Left colon (tissue), 2 donors: ENCODE results near the gene LRRC56. TPM values are rescaled to one million over a fixed set of nuclear protein-coding genes. Genes with fewer than 3 reads are reported as not detected.
A peak's percentile ranks its signal among the peaks of the same experiment; 100 is the strongest.

Experiments
- ATAC-seq: fragments of 200-7000 bp; cut with Tn5 transposase; one replicate; pipeline ENCODE4 v1.9.1; 2020; ENCODE audit warnings: mild to moderate bottlenecking, moderate library complexity
- DNase-seq, 2 donors: peaks; one replicate each; pipeline ENCODE4 v3.0.0-alpha.2; 2020
- intact Hi-C, 2 donors: fragments of 100-400 bp; cut with DNase I in 1 of 2; cut with micrococcal nuclease in 1 of 2; formaldehyde crosslinking; loops; one replicate each; pipeline versions ENCODE4 v1.11.2 to v1.14.0; 2022; cut with DNase I, micrococcal nuclease
- total RNA-seq, 2 donors: library from RNA; stranded (reverse); fragmentation: NEBNext Ultra II Directional; extraction: Animal tissue kit (Norgen Biotek cat#: 25700); gene quantifications; one replicate each; pipeline ENCODE4 v1.2.1, GENCODE V29; 2021
- donor health status: DM: no; HTN: no; CAD: no.
- donor health status: DM: yes; HTN: yes; CAD: no.

Gene LRRC56
- total RNA-seq, 2 donors from 2014 or later: 3.7 to 4.7 TPM

DNA sequence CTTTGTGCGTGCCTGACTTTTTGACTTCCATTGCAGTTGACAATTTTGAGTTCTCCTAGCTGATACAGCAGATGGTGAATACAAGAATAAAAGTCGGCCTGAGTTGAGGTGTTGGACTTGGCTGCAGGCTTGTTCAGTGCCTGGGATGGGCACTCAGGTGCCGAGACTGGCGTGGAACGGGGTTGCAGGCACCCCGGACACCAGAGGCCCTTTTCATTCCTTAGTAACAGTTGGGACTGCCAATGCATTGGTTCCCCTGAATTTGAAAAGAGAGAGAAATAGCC is 40.2 kb downstream of the LRRC56 start:
- DNase-seq (no peak), ATAC-seq (no peak)
- intact Hi-C loops: no loop called here

DNA sequence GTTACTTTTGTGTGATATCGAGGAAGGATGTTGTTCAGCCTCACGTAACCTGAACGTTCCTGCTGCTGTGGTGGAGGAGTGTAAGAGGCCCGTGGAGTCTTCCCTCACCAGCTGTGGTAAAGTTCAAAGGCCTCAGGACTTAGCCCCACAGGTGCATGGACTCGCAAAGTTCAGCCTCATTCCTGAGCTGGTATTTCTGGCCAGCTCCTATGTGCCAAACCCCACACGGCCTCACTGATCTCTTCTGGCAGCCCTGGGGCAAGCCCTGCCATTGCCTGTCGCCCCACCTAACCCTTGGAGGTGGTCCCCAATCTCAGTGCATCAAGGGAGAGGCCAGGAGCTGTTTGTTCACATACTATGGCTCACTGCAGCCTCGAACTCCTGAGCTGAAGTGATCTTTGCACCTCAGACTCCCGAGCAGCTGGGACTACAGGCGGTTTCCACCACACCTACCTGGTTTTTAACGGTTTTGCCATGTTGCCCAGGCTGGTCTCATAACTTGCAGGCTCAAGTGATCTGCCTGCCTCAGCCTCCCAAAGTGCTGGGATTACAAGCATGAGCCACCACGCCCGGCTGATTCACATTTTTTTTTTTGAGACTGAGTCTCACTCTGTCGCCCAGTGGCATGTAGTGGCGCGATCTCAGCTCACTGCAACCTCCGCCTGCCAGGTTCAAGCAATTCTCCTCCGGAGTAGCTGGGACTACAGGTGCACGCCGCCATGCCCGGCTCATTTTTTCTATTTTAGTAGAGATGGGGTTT is 41.1 kb downstream of the LRRC56 start:
- intact Hi-C loops: no loop called here
- DNase-seq (no peak), ATAC-seq (no peak)

DNA sequence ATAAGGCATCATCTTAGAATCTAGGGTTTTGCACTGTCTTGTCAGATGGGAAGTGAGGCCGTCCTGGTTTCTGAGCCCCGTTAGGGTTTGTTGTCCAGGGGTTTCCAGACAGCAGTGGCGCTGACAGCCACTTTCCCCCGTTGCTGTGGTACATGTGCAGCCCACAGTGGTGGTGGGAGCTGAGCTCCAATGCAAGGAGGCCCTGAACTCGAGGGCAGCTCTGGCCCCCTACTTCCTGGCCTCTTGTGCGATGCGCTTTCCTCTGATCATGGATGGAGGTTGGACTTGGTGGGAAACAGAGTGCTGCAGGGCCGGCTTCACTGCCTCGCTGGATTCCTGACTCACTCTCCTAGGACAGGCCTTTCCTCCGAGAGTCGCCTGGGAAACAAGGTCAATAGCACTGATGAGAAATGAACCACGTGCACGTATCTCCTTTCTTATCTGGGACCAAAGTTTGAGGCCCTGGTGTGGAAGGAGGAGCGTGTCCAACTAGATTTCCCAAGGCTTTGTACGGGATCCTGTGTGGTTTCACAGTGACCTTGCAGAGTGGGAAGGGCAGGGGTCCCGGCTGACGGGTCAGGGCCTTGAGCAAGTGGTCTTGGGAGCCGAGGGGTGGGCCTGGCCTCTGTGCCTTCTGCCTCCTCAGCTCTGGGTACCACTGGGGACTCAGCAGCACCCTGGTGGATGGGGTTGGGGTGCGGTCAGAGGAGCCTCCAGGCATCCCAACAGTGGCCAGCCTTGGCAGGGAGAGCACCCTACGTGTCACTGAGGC is 42.7 kb downstream of the LRRC56 start:
- intact Hi-C loops: no loop called here
- no peak for ATAC-seq
- no peak for DNase-seq

DNA sequence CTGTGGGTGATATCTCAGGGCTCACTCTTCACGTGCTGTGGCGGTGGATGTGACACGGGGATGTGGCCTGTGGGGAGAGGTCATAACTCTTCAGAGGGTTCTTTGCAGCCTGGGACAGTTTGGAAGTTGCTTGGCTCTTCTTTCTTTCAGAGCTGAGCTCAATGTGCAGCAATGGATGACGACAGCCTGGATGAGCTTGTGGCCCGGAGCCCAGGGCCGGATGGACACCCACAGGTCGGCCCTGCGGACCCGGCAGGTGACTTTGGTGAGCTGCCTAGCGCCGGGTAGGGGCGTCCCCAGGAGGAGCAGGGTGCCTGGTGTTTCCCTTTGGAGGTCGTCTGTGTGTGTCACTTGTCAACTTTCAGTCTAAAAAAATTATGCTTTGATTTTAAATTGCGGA is 44.0 kb downstream of the LRRC56 start:
- intact Hi-C loops: no loop called here
- DNase-seq (no peak), ATAC-seq (no peak)

DNA sequence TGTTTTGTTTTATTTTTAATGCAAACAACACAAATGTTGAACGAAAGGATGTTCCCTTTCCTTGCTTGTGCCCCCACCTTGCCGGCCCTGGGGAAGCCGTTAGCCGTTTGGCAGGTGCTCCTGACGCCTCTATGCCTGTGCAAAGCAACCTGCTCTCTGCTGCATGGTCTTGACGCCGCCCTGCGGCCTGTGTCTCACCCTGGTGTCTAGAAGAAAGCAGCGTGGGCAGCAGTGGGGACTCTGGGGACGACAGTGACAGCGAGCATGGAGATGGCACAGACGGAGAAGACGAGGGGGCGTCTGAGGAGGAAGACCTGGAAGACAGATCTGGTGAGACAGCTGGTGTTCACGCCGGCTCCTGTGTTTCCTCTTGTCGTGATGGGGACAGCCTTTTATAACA is 44.4 kb downstream of the LRRC56 start:
- no peak for DNase-seq
- ATAC-seq: no peak
- intact Hi-C loops: no loop called here

DNA sequence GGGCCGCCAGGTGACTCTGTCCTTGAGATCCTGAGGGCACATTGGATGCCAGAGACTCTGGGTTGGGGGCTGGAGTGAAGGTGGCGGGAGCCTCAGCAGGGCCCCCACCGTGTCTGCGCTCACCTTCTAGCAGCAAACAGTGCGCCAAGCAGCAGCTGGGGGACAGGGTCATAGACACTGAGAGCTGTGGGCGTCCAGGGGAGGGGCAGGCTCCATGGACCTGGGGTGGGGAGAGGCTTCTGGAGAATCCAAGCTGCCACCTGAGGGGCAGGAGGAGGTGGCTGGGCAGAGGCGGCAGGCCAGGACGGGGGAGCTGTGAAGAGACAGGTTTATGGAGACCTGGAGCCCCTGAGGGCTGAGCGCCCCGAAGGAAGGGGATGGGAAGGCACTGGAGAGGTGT is 47.0 kb downstream of the LRRC56 start:
- ATAC-seq (no peak), DNase-seq (no peak)
- intact Hi-C loops: no loop called here

DNA sequence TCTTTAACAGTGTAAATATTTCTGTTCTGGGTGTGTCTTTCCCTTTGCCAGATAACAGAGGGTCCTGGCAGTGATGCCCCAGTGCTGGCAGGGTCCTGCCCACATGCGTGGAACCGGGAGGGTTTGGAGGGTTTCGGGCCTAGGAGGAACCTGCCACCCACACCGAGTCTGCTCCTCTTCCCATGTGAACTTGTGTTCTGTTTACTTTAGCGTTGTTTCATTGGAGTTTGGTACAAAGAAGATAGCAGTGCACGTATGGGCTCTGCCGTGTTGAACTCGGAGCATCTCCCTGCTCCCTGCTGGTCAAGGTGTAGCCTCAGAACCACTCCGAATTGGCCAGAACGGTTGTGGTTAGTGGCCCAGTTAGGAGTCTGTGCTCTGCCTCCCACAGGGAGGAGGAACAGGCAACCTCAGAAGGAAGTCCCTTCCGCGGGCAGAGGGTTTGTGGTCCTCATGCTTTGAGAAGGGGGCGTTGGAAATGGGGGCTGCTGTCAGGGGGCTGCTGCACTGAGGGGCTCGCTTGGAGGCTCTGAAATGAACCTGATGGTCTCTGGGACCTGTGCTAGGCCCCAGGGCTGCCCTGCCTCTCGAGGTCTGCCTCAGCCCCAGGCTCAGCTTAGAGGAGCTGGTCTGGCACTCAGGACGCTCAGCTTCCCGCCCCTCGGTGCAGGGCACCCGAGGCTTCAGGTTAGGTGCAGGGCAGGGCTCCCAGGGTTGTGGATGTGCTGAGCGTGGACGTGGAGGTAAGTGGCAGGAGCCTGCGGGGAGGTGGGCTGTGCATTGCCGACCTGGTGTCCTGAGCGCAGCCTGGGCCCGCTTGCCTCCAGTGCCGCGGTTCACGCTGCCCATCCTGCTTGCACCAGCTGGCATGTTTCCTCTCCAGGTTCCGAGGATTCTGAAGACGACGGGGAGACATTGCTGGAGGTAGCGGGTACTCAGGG is 49.3 kb downstream of the LRRC56 start:
- intact Hi-C loops: no loop called here
- ATAC-seq: no peak
- no peak for DNase-seq

DNA sequence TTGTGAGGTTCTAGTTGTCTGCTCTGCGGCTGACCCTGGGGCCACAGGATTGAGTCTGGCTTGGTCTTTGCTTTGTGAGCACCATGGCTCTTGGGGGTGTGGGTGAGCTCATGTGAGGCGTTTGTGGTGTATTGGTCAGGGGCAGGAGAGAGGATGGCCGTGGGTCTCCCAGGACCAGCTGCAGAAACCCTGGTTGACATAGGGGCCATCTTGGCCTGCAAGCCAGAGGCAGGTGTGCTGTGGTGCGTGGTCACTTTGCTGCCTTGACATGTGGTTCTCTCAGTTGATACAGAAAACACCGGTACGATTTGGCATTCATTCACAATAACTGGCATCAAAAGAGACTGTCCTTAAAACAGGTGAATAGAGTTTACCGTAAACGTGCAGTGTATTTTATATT is 50.2 kb downstream of the LRRC56 start:
- DNase-seq (no peak), ATAC-seq (no peak)
- intact Hi-C loops: no loop called here

DNA sequence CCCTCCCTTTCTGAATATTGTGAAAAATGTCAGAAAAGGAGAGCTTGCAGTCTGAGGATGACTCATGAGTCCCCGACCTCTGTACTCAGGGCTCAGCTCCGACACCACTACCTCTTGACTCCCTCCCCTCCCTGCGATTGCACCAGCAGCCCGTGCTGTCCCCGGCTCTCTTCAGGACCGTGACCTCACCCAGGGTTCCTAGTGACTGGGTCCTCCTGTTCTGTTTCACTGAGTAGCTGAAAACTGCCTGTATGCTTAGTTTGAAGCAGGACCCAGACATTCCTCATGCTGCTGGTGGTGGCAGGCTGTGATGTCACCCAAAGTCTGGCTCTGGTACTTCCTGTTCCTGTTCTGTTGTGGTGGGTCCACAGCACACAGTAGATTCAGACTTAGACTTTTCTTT is 50.7 kb downstream of the LRRC56 start:
- peak; percentile 56 for ATAC-seq
- DNase-seq: no peak
- intact Hi-C loops: no loop called here

DNA sequence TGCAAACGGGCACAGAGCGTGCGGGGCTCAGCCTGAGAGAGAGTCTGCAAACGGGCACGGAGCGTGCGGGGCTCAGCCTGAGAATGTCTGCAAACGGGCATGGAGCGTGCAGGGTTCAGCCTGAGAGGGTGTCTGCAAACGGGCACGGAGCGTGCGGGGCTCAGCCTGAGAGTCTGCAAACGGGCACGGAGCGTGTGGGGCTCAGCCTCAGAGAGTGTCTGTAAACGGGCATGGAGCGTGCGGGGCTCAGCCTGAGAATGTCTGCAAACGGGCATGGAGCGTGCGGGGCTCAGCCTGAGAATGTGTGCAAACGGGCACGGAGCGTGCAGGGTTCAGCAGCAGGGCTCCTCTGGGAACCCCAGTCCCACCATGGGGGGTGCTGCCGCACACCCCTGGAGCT is 52.5 kb downstream of the LRRC56 start:
- DNase-seq (no peak), ATAC-seq (no peak)
- intact Hi-C loops: no loop called here

DNA sequence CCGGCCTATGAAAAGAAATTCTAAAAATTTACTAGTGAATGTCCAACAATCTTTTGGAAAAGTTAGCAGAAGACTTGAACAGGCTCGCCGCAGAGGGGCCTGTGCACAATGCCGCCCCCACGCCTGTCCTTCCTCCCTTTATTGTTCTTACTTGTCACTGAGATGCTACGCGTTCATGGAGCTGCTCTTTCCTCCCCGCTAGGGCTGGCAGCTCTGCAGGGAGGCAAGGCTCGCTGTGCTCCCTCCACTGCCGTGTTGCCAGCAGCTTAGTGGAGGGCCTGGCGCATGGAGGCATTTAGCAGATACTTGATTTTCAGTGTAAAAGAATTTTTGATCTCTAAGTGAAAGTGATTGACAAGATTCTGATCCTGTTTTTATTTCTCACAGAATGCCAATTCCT is 53.7 kb downstream of the LRRC56 start:
- intact Hi-C loops: no loop called here
- ATAC-seq: no peak
- DNase-seq: no peak

DNA sequence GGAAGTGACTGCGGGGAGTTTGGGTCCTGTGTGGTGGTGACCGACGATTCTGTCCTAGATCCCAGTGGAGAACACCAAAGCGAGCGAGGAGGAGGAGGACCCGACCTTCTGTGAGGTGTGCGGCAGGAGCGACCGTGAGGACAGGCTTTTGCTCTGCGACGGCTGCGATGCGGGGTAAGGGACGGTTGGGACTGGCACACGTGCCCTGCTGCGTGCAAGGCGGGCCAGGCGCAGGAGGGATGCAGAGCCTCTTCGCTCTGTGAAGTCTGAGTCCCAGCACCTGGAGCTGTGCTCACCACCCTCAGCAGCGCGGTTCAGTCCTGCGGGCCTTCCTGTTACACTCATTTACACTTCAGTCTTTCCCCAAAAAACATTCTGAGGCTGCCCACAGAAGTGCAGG is 55.2 kb downstream of the LRRC56 start:
- ATAC-seq: no peak
- no peak for DNase-seq
- intact Hi-C loops: no loop called here

DNA sequence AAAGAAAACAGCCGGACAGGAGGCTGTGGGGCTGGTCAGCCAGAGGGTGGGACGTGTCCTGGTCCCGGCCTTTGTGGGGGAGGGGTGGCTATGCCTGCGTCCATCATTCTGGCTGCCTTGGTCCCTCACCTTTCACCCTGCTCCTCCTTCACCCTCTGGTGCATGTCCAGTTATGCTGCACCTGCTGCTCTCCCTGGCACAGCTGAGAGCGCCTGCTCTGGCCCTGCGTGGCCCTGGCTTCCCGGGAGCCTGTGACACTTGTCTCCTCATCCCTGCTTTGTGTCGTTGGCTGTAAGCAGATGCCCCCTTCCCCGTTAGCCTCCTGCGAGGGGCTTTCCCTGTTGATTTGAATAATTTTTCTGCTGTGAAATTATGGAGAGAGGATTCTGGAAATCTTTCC is 55.6 kb downstream of the LRRC56 start:
- intact Hi-C loops: no loop called here
- no peak for DNase-seq
- ATAC-seq: no peak

DNA sequence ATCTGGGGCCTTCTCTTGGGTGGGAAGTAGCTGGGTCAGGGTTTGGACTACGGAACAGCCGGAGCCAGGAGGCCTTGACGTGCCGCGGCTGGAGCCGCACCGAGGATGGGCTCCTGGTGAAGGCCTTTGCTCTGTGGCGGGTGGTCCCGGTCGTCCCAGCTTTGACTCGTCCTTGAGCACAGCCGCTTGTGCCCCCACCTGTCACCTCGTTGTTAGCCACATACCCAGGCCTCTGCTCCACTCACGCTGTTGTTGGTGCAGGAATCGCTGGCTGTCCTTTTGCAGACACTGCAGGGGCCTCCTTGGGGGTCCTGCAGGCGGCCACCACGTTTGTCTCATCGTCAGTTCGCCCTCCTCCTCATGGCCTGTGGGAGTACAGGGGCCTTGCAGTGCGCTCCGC is 56.0 kb downstream of the LRRC56 start:
- DNase-seq: no peak
- ATAC-seq: no peak
- intact Hi-C loops: no loop called here

DNA sequence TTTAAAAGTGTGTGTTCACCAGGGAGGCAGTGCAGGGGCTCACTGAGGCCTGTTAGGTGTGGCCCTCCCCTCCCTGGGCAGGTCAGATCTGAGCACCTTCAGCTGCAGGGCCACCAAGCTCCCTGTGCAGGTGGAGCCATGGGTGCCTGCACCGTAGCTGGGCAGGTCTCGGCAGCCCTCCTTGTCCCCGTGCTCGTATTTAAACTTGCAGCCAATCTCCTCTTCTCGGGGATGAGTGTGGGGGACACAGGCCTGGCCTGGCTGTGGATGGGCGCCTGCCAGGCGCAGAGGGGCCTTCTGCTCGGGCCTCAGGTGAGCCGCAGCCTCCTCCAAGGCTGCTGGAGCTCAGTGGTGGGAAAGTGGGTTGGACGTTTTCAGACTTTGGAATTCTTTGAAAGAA is 58.1 kb downstream of the LRRC56 start:
- ATAC-seq (no peak), DNase-seq (no peak)
- intact Hi-C loops: no loop called here

DNA sequence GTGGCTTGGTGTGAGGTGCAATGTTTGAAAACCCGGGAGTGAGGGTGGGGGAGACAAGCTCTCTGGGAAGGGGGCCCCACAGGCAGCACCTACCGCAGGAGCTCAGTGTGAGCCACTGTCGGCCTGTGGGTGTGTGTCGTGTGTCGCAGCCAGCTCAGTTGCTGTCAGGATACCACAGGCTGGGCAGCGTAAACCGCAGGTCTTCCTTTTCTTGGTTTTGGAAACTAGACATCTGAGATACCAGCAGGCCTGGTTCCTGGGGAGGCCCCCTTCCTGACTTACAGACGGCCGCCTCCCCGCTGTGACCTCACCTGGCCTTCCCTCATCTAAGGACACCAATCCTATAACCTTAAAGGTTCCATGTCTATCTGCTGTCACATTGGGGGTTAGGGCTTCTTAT is 59.0 kb downstream of the LRRC56 start:
- DNase-seq (no peak), ATAC-seq (no peak)
- intact Hi-C loops: no loop called here

DNA sequence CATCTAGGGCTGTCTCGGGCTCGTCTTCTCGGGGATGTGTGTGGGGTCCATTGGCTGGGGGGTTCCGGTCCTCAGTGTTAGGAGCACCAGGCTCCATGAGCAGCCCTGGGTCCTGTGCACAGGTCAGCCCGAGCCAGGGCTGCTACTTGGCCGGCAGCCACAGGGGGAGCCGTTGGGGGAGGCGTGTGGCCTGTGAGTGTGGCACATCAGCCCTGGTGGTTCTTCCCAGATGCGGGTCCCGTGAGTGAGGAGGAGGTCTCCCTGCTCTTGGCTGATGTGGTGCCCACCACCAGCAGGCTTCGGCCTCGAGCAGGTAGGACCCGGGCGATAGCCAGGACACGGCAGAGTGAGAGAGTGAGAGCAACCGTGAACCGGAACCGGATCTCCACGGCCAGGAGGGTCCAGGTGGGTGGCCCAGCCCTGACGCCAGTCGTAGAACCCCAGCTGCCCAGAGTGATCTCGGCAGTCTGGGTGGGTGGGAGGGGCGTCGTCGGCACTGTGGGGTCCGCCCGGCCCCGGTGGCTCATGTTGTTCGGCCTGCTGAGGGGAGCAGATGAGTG is 59.9 kb downstream of the LRRC56 start:
- intact Hi-C loops: no loop called here
- no peak for ATAC-seq
- DNase-seq: no peak

DNA sequence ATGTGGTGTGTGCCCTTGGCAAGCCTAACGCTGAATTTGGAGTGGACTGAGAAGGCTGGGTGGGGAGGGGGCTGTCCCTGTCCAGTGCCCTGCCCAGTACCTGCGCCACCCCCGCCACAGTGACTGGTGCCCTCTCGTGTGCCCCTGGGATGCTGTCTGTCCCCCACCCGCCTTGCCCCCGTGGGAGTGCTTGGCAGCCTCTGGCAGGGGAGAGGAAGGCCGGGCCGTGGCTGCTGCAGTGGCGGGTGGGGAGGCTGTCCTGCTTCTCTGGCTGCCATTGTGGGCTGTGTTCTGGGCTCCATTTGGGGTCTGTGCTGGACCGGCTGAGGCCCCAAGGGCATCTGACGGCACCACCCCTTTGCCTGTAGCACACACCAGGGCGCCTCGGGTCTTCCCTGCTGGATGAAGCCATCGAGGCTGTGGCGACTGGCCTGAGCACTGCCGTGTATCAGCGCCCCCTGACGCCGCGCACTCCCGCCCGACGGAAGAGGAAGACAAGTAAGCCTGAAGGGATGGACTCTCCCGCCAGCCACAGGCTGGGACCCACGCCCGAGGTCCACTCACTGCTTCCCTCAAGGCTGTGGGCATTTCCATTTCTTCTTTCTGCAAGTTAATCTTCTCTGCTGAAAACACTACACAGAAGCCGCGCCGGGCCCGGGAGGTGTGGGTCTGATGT is 60.8 kb downstream of the LRRC56 start:
- intact Hi-C loops: no loop called here
- DNase-seq: no peak
- ATAC-seq: no peak

DNA sequence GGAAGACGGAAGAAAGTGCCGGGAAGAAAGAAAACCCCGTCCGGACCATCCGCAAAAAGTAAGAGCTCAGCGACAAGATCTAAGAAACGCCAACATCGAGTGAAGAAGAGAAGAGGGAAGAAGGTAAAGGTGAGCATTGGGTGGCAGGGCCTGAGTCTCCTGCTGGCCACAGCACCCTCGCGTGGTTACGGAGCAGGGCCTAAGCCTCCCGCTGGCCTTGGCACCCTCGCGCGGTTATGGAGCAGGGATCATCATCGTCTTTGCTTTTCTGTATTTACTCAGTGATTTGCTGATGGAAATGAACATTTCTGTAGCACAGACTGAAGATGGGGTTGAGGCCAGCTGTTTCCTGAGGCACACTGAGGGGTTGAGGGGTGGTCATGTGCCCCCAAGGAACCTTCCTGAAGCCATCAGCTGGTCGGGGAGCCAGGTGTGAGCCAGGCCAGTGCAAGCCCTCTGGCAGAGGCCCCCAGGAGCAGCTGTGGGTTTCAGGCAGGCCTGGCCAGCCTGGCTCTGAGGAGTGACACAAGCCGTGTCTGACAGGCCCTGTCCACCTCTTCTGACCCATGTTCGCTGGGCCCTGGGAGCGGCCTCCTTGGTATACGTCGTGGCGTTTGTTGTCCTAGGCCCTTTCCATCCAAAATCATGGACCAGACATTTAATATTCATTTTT is 64.4 kb downstream of the LRRC56 start:
- no peak for DNase-seq
- intact Hi-C loops: no loop called here
- ATAC-seq: no peak
